SK-N-SH treated with all-trans-retinoic acid at 6 μM for 48 hours (cell line): ENCODE data around the gene RPA1.

Experiments
- ATAC-seq: fragments of 200-7000 bp; cut with Tn5 transposase; 3 replicates; pipeline ENCODE4 v1.9.1; 2020; ENCODE audit warnings: mild to moderate bottlenecking, moderate library complexity
- ARNTL ChIP-seq: fragments of 450-650 bp; formaldehyde crosslinking; IDR thresholded peaks from 2 replicates; pipeline ENCODE4 v1.5.0; 2020; ENCODE audit warnings: low read depth, mild to moderate bottlenecking, moderate library complexity, borderline replicate concordance
- BACH2 ChIP-seq: fragments of 250-450 bp; sonication (Bioruptor Pico); IDR thresholded peaks from 2 replicates; pipeline ENCODE4 v1.9.0; 2021; ENCODE audit warnings: mild to moderate bottlenecking, borderline replicate concordance
- CSDC2 ChIP-seq: fragments of 250-450 bp; sonication (Bioruptor Pico); IDR thresholded peaks from 2 replicates; pipeline ENCODE4 v1.5.0; 2020; ENCODE audit warnings: mild to moderate bottlenecking, moderate library complexity
- ESRRG ChIP-seq: fragments of 250-450 bp; sonication (Bioruptor Pico); IDR thresholded peaks from 2 replicates; pipeline ENCODE4 v1.6.1; 2021; ENCODE audit warnings: mild to moderate bottlenecking
- ISL1 ChIP-seq: fragments of 250-450 bp; sonication (Bioruptor Pico); IDR thresholded peaks from 2 replicates; pipeline ENCODE4 v2.1.2; 2022; ENCODE audit warnings: mild to moderate bottlenecking, moderate library complexity
- OSR1 ChIP-seq: fragments of 250-450 bp; sonication (Bioruptor Pico); IDR thresholded peaks from 2 replicates; pipeline ENCODE4 v1.8.0; 2022; ENCODE audit warnings: moderate library complexity, mild to moderate bottlenecking, inconsistent platforms
- RARB ChIP-seq: fragments of 250-450 bp; sonication (Bioruptor Pico); IDR thresholded peaks from 2 replicates; pipeline ENCODE4 v1.8.0; 2021; ENCODE audit warnings: mild to moderate bottlenecking, moderate library complexity
- SNAI2 ChIP-seq: fragments of 250-450 bp; sonication (Bioruptor Pico); IDR thresholded peaks from 2 replicates; pipeline ENCODE4 v1.5.0; 2020; ENCODE audit warnings: mild to moderate bottlenecking, moderate library complexity
- TCF4 ChIP-seq: fragments of 250-450 bp; sonication (Bioruptor Pico); IDR thresholded peaks from 2 replicates; pipeline ENCODE4 v1.8.0; 2021; ENCODE audit warnings: mild to moderate bottlenecking, moderate library complexity, borderline replicate concordance
- TOX ChIP-seq: fragments of 250-450 bp; sonication (Bioruptor Pico); IDR thresholded peaks from 2 replicates; pipeline ENCODE4 v1.8.0; 2021; ENCODE audit warnings: mild to moderate bottlenecking, moderate library complexity, borderline replicate concordance
- ZC3H10 ChIP-seq: fragments of 250-450 bp; sonication (Bioruptor Pico); IDR thresholded peaks from 2 replicates; pipeline ENCODE4 v1.5.1; 2021; ENCODE audit warnings: mild to moderate bottlenecking, moderate library complexity
- ZFP3 ChIP-seq: fragments of 250-450 bp; sonication (Bioruptor Pico); IDR thresholded peaks from 2 replicates; pipeline ENCODE4 v1.5.0; 2020; ENCODE audit warnings: mild to moderate bottlenecking, moderate library complexity
- ZFP30 ChIP-seq: fragments of 450-650 bp; formaldehyde crosslinking; IDR thresholded peaks from 2 replicates; pipeline ENCODE4 v1.5.0; 2022; ENCODE audit warnings: mild to moderate bottlenecking, moderate library complexity
- ZNF565 ChIP-seq: fragments of 450-650 bp; formaldehyde crosslinking; conservative IDR thresholded peaks from 2 replicates; pipeline ENCODE4 v1.5.0; 2020; ENCODE audit warnings: low read depth, mild to moderate bottlenecking, moderate library complexity
- ZNF70 ChIP-seq: fragments of 450-650 bp; formaldehyde crosslinking; IDR thresholded peaks from 2 replicates; pipeline ENCODE4 v1.5.0; 2020; ENCODE audit warnings: mild to moderate bottlenecking, moderate library complexity
- ZNF8 ChIP-seq: fragments of 450-650 bp; formaldehyde crosslinking; IDR thresholded peaks from 2 replicates; pipeline ENCODE4 v1.5.0; 2020; ENCODE audit warnings: mild to moderate bottlenecking, moderate library complexity
- TF ChIP-seq, protein P1 (sequence below): fragments of 250-450 bp; sonication (Bioruptor Pico); IDR thresholded peaks from 2 replicates; pipeline ENCODE4 v1.5.0; 2020; ENCODE audit warnings: mild to moderate bottlenecking, moderate library complexity
- TF ChIP-seq, protein P2 (sequence below): fragments of 250-450 bp; sonication (Bioruptor Pico); IDR thresholded peaks from 2 replicates; pipeline ENCODE4 v1.5.1; 2020; ENCODE audit warnings: low read depth, mild to moderate bottlenecking, moderate library complexity
- TF ChIP-seq, protein P3 (sequence below): fragments of 250-450 bp; sonication (Bioruptor Pico); IDR thresholded peaks from 2 replicates; pipeline ENCODE4 v1.8.0; 2021; ENCODE audit warnings: low read depth, mild to moderate bottlenecking, moderate library complexity, borderline replicate concordance
- TF ChIP-seq, protein P4 (sequence below): fragments of 250-450 bp; sonication (Bioruptor Pico); IDR thresholded peaks from 2 replicates; pipeline ENCODE4 v1.5.1; 2021; ENCODE audit warnings: mild to moderate bottlenecking, moderate library complexity

The RPA1 gene

DNA sequence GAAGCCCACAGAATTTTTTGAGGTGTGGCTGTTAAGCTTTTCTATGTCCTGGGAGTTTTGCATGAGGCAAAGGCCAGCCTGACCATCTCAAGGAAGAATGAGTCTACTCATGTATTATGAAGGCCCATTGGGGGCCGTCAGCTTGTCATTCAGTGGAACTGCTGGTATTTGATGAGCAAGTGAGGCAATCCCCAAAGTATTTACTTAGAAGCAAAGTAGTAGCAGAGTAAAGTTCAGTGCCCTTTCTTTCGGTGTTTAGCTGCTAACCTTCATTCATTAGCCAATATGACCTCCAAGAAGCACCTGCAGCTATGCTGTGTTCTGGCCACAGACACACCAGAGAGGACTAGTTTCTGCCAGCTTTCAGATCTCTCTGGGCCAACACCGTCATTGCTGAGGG lies 80.2 kb downstream of the RPA1 start:
- no peak for ATAC-seq
- TF ChIP-seq RARB (CRISPR knock-in tag) (no peak), ZNF565 (CRISPR knock-in tag) (no peak), TCF4 (CRISPR knock-in tag) (no peak), SNAI2 (no peak), CSDC2 (CRISPR knock-in tag) (no peak), ZFP30 (CRISPR knock-in tag) (no peak), ARNTL (CRISPR knock-in tag) (no peak), ESRRG (CRISPR knock-in tag) (no peak)
- TF ChIP-seq, protein P1, sequence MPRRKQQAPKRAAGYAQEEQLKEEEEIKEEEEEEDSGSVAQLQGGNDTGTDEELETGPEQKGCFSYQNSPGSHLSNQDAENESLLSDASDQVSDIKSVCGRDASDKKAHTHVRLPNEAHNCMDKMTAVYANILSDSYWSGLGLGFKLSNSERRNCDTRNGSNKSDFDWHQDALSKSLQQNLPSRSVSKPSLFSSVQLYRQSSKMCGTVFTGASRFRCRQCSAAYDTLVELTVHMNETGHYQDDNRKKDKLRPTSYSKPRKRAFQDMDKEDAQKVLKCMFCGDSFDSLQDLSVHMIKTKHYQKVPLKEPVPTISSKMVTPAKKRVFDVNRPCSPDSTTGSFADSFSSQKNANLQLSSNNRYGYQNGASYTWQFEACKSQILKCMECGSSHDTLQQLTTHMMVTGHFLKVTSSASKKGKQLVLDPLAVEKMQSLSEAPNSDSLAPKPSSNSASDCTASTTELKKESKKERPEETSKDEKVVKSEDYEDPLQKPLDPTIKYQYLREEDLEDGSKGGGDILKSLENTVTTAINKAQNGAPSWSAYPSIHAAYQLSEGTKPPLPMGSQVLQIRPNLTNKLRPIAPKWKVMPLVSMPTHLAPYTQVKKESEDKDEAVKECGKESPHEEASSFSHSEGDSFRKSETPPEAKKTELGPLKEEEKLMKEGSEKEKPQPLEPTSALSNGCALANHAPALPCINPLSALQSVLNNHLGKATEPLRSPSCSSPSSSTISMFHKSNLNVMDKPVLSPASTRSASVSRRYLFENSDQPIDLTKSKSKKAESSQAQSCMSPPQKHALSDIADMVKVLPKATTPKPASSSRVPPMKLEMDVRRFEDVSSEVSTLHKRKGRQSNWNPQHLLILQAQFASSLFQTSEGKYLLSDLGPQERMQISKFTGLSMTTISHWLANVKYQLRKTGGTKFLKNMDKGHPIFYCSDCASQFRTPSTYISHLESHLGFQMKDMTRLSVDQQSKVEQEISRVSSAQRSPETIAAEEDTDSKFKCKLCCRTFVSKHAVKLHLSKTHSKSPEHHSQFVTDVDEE (CRISPR knock-in tag) = no peak
- TF ChIP-seq, protein P2, sequence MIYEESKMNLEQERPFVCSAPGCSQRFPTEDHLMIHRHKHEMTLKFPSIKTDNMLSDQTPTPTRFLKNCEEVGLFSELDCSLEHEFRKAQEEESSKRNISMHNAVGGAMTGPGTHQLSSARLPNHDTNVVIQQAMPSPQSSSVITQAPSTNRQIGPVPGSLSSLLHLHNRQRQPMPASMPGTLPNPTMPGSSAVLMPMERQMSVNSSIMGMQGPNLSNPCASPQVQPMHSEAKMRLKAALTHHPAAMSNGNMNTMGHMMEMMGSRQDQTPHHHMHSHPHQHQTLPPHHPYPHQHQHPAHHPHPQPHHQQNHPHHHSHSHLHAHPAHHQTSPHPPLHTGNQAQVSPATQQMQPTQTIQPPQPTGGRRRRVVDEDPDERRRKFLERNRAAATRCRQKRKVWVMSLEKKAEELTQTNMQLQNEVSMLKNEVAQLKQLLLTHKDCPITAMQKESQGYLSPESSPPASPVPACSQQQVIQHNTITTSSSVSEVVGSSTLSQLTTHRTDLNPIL = no peak
- TF ChIP-seq, protein P3, sequence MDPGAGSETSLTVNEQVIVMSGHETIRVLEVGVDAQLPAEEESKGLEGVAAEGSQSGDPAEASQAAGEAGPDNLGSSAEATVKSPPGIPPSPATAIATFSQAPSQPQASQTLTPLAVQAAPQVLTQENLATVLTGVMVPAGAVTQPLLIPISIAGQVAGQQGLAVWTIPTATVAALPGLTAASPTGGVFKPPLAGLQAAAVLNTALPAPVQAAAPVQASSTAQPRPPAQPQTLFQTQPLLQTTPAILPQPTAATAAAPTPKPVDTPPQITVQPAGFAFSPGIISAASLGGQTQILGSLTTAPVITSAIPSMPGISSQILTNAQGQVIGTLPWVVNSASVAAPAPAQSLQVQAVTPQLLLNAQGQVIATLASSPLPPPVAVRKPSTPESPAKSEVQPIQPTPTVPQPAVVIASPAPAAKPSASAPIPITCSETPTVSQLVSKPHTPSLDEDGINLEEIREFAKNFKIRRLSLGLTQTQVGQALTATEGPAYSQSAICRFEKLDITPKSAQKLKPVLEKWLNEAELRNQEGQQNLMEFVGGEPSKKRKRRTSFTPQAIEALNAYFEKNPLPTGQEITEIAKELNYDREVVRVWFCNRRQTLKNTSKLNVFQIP (CRISPR knock-in tag) = no peak
- TF ChIP-seq, protein P4, sequence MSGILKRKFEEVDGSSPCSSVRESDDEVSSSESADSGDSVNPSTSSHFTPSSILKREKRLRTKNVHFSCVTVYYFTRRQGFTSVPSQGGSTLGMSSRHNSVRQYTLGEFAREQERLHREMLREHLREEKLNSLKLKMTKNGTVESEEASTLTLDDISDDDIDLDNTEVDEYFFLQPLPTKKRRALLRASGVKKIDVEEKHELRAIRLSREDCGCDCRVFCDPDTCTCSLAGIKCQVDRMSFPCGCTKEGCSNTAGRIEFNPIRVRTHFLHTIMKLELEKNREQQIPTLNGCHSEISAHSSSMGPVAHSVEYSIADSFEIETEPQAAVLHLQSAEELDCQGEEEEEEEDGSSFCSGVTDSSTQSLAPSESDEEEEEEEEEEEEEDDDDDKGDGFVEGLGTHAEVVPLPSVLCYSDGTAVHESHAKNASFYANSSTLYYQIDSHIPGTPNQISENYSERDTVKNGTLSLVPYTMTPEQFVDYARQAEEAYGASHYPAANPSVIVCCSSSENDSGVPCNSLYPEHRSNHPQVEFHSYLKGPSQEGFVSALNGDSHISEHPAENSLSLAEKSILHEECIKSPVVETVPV = no peak

DNA sequence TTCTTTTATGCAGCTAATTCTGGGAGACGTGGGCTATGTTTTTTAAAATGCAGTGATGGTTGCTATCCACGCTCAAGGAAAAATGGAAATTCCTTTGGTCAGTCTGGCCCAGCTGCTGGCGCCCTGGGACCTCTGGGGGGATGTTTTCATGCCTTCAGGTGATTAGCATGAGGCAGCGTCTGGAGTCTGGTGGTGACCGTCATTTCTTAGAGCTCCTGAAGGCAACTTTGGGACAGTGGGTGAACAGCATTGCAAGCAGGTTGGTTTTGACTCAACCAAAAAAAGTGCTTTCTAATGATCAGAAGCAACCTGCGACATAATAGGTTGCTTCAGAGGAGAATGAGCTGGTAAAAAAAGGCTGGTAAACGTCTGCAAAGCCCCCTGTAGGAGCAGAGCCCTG lies 82.3 kb downstream of the RPA1 start:
- TF ChIP-seq, protein P4 = no peak
- TF ChIP-seq ZNF8 (CRISPR knock-in tag) = no peak
- TF ChIP-seq, protein P1 (CRISPR knock-in tag) = no peak
- TF ChIP-seq ZNF70 (CRISPR knock-in tag) = no peak
- no peak for TF ChIP-seq OSR1 (CRISPR knock-in tag)
- no peak for TF ChIP-seq ZC3H10 (CRISPR knock-in tag)
- TF ChIP-seq ISL1 (CRISPR knock-in tag) = no peak
- no peak for TF ChIP-seq ZNF565 (CRISPR knock-in tag)
- no peak for TF ChIP-seq BACH2 (CRISPR knock-in tag)
- TF ChIP-seq, protein P3 (CRISPR knock-in tag) = no peak
- no peak for TF ChIP-seq CSDC2 (CRISPR knock-in tag)
- TF ChIP-seq ZFP3 (CRISPR knock-in tag) = no peak
- TF ChIP-seq TOX (CRISPR knock-in tag) = no peak
- TF ChIP-seq ESRRG (CRISPR knock-in tag) = no peak
- TF ChIP-seq ZFP30 (CRISPR knock-in tag) = no peak
- TF ChIP-seq TCF4 (CRISPR knock-in tag) = no peak
- ATAC-seq = no peak
